Mesenchymal stem cell (in vitro differentiated cells and primary cell): ENCODE measurements around the gene KIF22. TPM values are rescaled to one million over a fixed set of nuclear protein-coding genes. Genes with fewer than 3 reads are reported as not detected.

Experiments used
- DNase-seq: peaks from one replicate; pipeline ENCODE4 v3.0.0-alpha.2; 2013
- H2AFZ ChIP-seq: one replicate; pipeline ENCODE4 v1.6.1; 2013; ENCODE audit warnings: low read depth, mild to moderate bottlenecking, control low read depth, inconsistent platforms, low read length, moderate library complexity
- H2AK5ac ChIP-seq: 2 replicates; pipeline ENCODE4 v1.6.1; 2013; ENCODE audit warnings: low read length, moderate library complexity, mild to moderate bottlenecking, inconsistent platforms; ENCODE audit not compliant: severe bottlenecking
- H2BK120ac ChIP-seq: one replicate; pipeline ENCODE4 v1.6.1; 2013; ENCODE audit warnings: low read depth, mild to moderate bottlenecking, inconsistent platforms, low read length, moderate library complexity
- H2BK12ac ChIP-seq, 2 experiments: one replicate each; pipeline ENCODE4 v1.6.1; 2013; ENCODE audit warnings: inconsistent platforms in 2 of 2, low read length in 2 of 2, mild to moderate bottlenecking in 2 of 2, moderate library complexity in 2 of 2, control low read depth in 1 of 2
- H2BK15ac ChIP-seq: one replicate; pipeline ENCODE4 v1.6.1; 2013; ENCODE audit warnings: mild to moderate bottlenecking, low read depth, inconsistent platforms; ENCODE audit not compliant: poor library complexity, severe bottlenecking
- H2BK5ac ChIP-seq: 2 replicates; pipeline ENCODE4 v1.6.1; 2013; ENCODE audit warnings: low read depth, mild to moderate bottlenecking, low read length, control low read depth, inconsistent platforms; ENCODE audit not compliant: poor library complexity, severe bottlenecking
- H3K14ac ChIP-seq, 2 experiments: one replicate each; pipeline ENCODE4 v1.6.1; 2013; ENCODE audit warnings: inconsistent platforms in 2 of 2, low read length in 2 of 2, control low read depth in 1 of 2, mild to moderate bottlenecking in 1 of 2, moderate library complexity in 1 of 2
- H3K18ac ChIP-seq, 2 experiments: one replicate each; pipeline ENCODE4 v1.6.1; 2013; ENCODE audit warnings: inconsistent platforms in 2 of 2, low read length in 2 of 2, control low read depth in 1 of 2, low read depth in 1 of 2, mild to moderate bottlenecking in 1 of 2
- H3K23ac ChIP-seq, 2 experiments: one replicate each; pipeline ENCODE4 v1.6.1; 2013; ENCODE audit warnings: inconsistent platforms in 2 of 2, low read length in 2 of 2, mild to moderate bottlenecking in 2 of 2, moderate library complexity in 2 of 2, control low read depth in 1 of 2
- H3K27ac ChIP-seq: 2 replicates; pipeline ENCODE4 v1.5.1; 2013; ENCODE audit warnings: mild to moderate bottlenecking, moderate library complexity, low read length, control low read depth, inconsistent platforms; ENCODE audit not compliant: poor library complexity, severe bottlenecking
- H3K27me3 ChIP-seq, 2 experiments: 2 replicates each; pipeline versions ENCODE4 v1.6.1 to v1.7.0; 2013; ENCODE audit warnings: low read length in 2 of 2, mild to moderate bottlenecking in 2 of 2, moderate library complexity in 2 of 2, control low read depth in 1 of 2, inconsistent platforms in 1 of 2; ENCODE audit not compliant: control insufficient read depth in 1 of 2, insufficient read depth in 1 of 2
- H3K36me3 ChIP-seq, 2 experiments: 2 replicates each; pipeline versions ENCODE4 v1.6.1 to v1.7.0; 2013; ENCODE audit warnings: low read length in 2 of 2, control low read depth in 1 of 2, inconsistent platforms in 1 of 2, low read depth in 1 of 2, mild to moderate bottlenecking in 1 of 2; ENCODE audit not compliant: insufficient read depth in 2 of 2, control insufficient read depth in 1 of 2
- H3K4ac ChIP-seq, 2 experiments: one replicate each; pipeline ENCODE4 v1.6.1; 2013; ENCODE audit warnings: inconsistent platforms in 2 of 2, low read length in 2 of 2, mild to moderate bottlenecking in 2 of 2, moderate library complexity in 2 of 2, control low read depth in 1 of 2, low read depth in 1 of 2
- H3K4me1 ChIP-seq: 2 replicates; pipeline ENCODE4 v1.6.1; 2013; ENCODE audit warnings: low read depth, low read length, control low read depth; ENCODE audit not compliant: control insufficient read depth, insufficient read depth
- H3K4me2 ChIP-seq: 2 replicates; pipeline ENCODE4 v1.6.1; 2013; ENCODE audit warnings: low read length, mild to moderate bottlenecking, inconsistent platforms; ENCODE audit not compliant: poor library complexity, severe bottlenecking
- H3K4me3 ChIP-seq, 2 experiments: 2 replicates each; pipeline versions ENCODE4 v1.5.1 to v1.7.0; 2013; ENCODE audit warnings: low read length in 2 of 2, mild to moderate bottlenecking in 2 of 2, control low read depth in 1 of 2, low read depth in 1 of 2; ENCODE audit not compliant: insufficient read depth in 1 of 2
- H3K79me1 ChIP-seq: replicated peaks from 2 replicates; pipeline ENCODE4 v1.6.1; 2013; ENCODE audit warnings: mild to moderate bottlenecking, control low read depth, low read length, inconsistent platforms; ENCODE audit not compliant: poor library complexity, severe bottlenecking
- H3K9ac ChIP-seq: 2 replicates; pipeline ENCODE4 v1.7.0; 2013; ENCODE audit warnings: mild to moderate bottlenecking, low read length, moderate library complexity
- H3K9me3 ChIP-seq: 2 replicates; pipeline ENCODE4 v1.7.0; 2013; ENCODE audit warnings: mild to moderate bottlenecking, low read length; ENCODE audit not compliant: control insufficient read depth
- H4K8ac ChIP-seq: one replicate; pipeline ENCODE4 v1.6.1; 2013; ENCODE audit warnings: inconsistent platforms, mild to moderate bottlenecking, low read length, moderate library complexity
- H4K91ac ChIP-seq: one replicate; pipeline ENCODE4 v1.6.1; 2013; ENCODE audit warnings: mild to moderate bottlenecking, low read length, inconsistent platforms
- WGBS: methylation state at CpG from one replicate; pipeline ENCODE4 v1.1.7; 2013; ENCODE audit warnings: mixed read lengths; 5-methylcytosine and 5-hydroxymethylcytosine counted together
- small RNA-seq: library from polyadenylated mRNA; stranded (forward); fragments of <200 nt; extraction: miRNeasy Mini kit (QIAGEN cat#:217004); gene quantifications from one replicate; pipeline ENCODE3, GENCODE V24; 2013; ENCODE audit warnings: low read depth

KIF22 gene

DNA sequence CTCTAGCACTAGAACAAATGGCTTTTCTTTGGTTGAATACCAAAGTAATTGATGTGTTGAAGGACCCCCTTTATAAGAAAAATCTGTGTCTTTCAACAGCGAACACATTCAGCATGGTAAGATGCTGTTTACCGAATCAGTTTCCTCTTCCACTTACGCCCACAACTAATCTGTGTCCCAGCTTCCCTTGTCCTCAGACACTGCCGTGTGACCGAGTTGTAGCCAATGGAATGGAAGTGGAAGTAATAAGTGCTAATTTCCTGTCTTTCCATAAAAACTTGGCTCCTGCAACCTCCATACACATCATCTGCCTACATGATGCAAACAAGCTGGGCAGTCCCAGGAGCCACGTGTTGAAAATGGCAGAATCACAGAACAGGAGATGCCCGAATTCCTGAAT lies 62.1 kb downstream of the KIF22 start:
- Histone ChIP-seq H2BK120ac (no peak overlapping the region), H3K4me3 (no peak overlapping the region), H3K9me3 (no peaks in the 10 kb centered on the region), H2BK12ac (no peak overlapping the region), H3K4me2 (no peak overlapping the region), H4K8ac (no peak overlapping the region), H3K23ac (no peak overlapping the region), H3K18ac (peak overlapping the region in 1 of 2 experiments; percentile 11), H3K4me1 (peaks cover 5% of the 10 kb centered on the region), H3K14ac (no peak overlapping the region), H2BK15ac (no peak overlapping the region), H2AFZ (no peak overlapping the region), H3K79me1 (no peaks in the 10 kb centered on the region), H3K27me3 (no peaks in the 10 kb centered on the region), H3K4ac (no peak overlapping the region), H3K9ac (peak overlapping the region; percentile 10), H2BK5ac (no peak overlapping the region), H3K27ac (no peak overlapping the region), H4K91ac (no peak overlapping the region), H2AK5ac (no peak overlapping the region), H3K36me3 (peaks cover 32 to 33% of the 10 kb centered on the region in 2 experiments)
- 60% methylated on average over 5 of the region's 7 CpGs for WGBS
- DNase-seq, result peak; percentile 87

DNA sequence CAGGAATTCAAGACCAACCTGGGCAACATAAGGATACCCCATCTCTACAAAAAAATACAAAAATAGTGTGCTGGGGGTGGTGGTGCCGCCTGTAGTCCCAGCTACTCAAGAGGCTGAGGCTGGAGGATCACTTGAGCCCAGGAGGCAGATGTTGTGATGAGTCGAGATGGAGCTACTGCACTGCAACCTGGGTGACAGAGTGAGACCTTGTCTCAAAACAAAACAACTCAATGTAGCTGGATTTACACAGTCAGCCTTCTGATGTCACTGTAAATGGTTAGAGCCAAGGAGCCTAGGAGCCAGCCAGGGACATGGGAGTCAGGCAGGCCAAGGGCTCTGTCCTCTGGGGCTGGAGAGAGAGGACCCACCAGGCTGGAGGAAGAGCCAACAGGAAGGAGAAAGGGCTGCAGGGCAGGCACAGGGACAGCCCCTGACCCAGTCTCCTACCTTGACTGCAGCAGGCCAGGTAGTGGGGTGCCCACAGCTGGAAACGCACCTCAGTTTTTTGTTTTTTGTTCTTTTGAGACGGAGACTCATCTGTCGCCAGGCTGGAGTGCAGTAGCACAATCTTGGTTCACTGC lies 64.1 kb downstream of the KIF22 start:
- H3K27me3 ChIP-seq, result no peaks in the 10 kb centered on the region
- no peak overlapping the region for H2BK15ac ChIP-seq
- no peak overlapping the region for H4K8ac ChIP-seq
- DNase-seq, result peak; percentile 26
- no peak overlapping the region for H3K27ac ChIP-seq
- peaks cover 5% of the 10 kb centered on the region for H3K4me1 ChIP-seq
- H2BK5ac ChIP-seq, result no peak overlapping the region
- H3K36me3 ChIP-seq, result peaks cover 29% of the 10 kb centered on the region in 2 experiments
- peak overlapping the region; percentile 2 for H4K91ac ChIP-seq
- no peak overlapping the region for H3K4me3 ChIP-seq
- no peak overlapping the region for H3K18ac ChIP-seq
- H3K9me3 ChIP-seq, result no peaks in the 10 kb centered on the region
- H2AFZ ChIP-seq, result no peak overlapping the region
- H3K4me2 ChIP-seq, result no peak overlapping the region
- H3K4ac ChIP-seq, result no peak overlapping the region
- H2BK120ac ChIP-seq, result no peak overlapping the region
- no peak overlapping the region for H3K23ac ChIP-seq
- no peak overlapping the region for H2BK12ac ChIP-seq
- H3K9ac ChIP-seq, result no peak overlapping the region
- peaks cover 1% of the 10 kb centered on the region for H3K79me1 ChIP-seq
- no peak overlapping the region for H3K14ac ChIP-seq
- no peak overlapping the region for H2AK5ac ChIP-seq
- 94% methylated on average over 5 of the region's 5 CpGs for WGBS

Small RNA genes within 50 kb of the gene (small RNA-seq; reads per million reads assigned to genes)
- not detected for gene AC009133.6
- not detected for gene AC120114.4
